Gastrocnemius medialis (tissue), 4 donors: ENCODE data around the gene LAMB2.

Experiments used
- CTCF ChIP-seq, 5 experiments: fragments of 450-650 bp in 3 of 5; fragments of 200-600 bp in 2 of 5; sonication (generic) in 2 of 5; IDR thresholded peaks in 4 of 5; conservative IDR thresholded peaks in 1 of 5; 1 replicate in 4 of 5; 2 replicates in 1 of 5; pipeline ENCODE4 v1.5.1; 2016 to 2019; ENCODE audit warnings: antibody characterized with exemption in 5 of 5, mild to moderate bottlenecking in 3 of 5, moderate library complexity in 3 of 5
- POLR2A ChIP-seq, 2 donors: fragments of 450-650 bp; IDR thresholded peaks; one replicate each; pipeline ENCODE4 v1.6.1; 2017; ENCODE audit warnings: antibody characterized with exemption in 2 of 2, mild to moderate bottlenecking in 2 of 2, moderate library complexity in 2 of 2

- no peak for TF ChIP-seq CTCF (IDR thresholded peaks at IDR 0.05 in 4 of 5, conservative IDR thresholded peaks at IDR 0.05 in 1 of 5)
- no peak for TF ChIP-seq POLR2A (IDR thresholded peaks at IDR 0.05)
These were observed 1.8 kb downstream of the LAMB2 start for GRCh38 chr3:49131040-49131439.
